K562 (cell line): ENCODE data around the gene TEX261. TPM values are rescaled to one million over a fixed set of nuclear protein-coding genes. Genes with fewer than 3 reads are reported as not detected.

Source experiments
- HNRNPLL ChIP-seq: fragments of 200-400 bp; formaldehyde crosslinking; IDR thresholded peaks from 2 replicates; pipeline ENCODE4 v1.6.1; 2017; ENCODE audit warnings: low read length, low read depth, mild to moderate bottlenecking; ENCODE audit not compliant: poor library complexity, severe bottlenecking
- MAFG ChIP-seq: fragments of 450-650 bp; conservative IDR thresholded peaks from 2 replicates; pipeline ENCODE4 v1.6.1; 2016; ENCODE audit warnings: missing genetic modification characterization, missing compliant biosample characterization
- NFE2L1 ChIP-seq: fragments of 450-650 bp; IDR thresholded peaks from 2 replicates; pipeline ENCODE4 v1.6.1; 2016; ENCODE audit warnings: missing genetic modification characterization, low read depth, mild to moderate bottlenecking, missing compliant biosample characterization, moderate library complexity, borderline replicate concordance
- NRF1 ChIP-seq, 2 experiments: fragments of 450-650 bp; IDR thresholded peaks in 1 of 2; conservative IDR thresholded peaks in 1 of 2; 2 replicates each; pipeline ENCODE4 v1.6.1; 2014; ENCODE audit warnings: mild to moderate bottlenecking in 2 of 2
- PHF21A ChIP-seq: fragments of 450-650 bp; IDR thresholded peaks from 2 replicates; pipeline ENCODE4 v1.6.1; 2017; ENCODE audit warnings: low read depth, borderline replicate concordance
- PHTF2 ChIP-seq: fragments of 250-450 bp; sonication (Bioruptor Pico); IDR thresholded peaks from 2 replicates; pipeline ENCODE4 v1.5.0; 2021; ENCODE audit warnings: mild to moderate bottlenecking
- PPARD ChIP-seq: fragments of 250-450 bp; sonication (Bioruptor Pico); IDR thresholded peaks from 2 replicates; pipeline ENCODE4 v1.8.0; 2022; ENCODE audit warnings: inconsistent platforms, mild to moderate bottlenecking, moderate library complexity
- RFX1 ChIP-seq: fragments of 450-650 bp; IDR thresholded peaks from 2 replicates; pipeline ENCODE4 v1.6.1; 2016; ENCODE audit warnings: mild to moderate bottlenecking, moderate library complexity
- SMARCC2 ChIP-seq: fragments of 450-650 bp; IDR thresholded peaks from 2 replicates; pipeline ENCODE4 v1.6.1; 2017; ENCODE audit warnings: antibody characterized with exemption, moderate library complexity, mild to moderate bottlenecking, low read depth
- TCF7L2 ChIP-seq: fragments of 150-350 bp; IDR thresholded peaks from 2 replicates; pipeline ENCODE4 v1.6.1; 2016; ENCODE audit warnings: low read depth, mild to moderate bottlenecking, low read length, moderate library complexity
- ZNF644 ChIP-seq: fragments of 200-800 bp; sonication (Bioruptor generic); IDR thresholded peaks from 2 replicates; pipeline ENCODE4 v1.6.1; 2016; ENCODE audit warnings: low read depth, missing genetic modification characterization, missing compliant biosample characterization
- polyA plus RNA-seq, 8 experiments: library from polyadenylated mRNA; depleted of rRNA in 4 of 8; stranded (reverse) in 5 of 8; unstranded in 3 of 8; fragments of >200 nt; fragmentation: Nextera tagmentation in 2 of 8; fragmentation: Illumina TruSeq in 1 of 8; extraction: Ambion mirVana in 2 of 8; extraction: Trizol in 1 of 8; gene quantifications; 2 replicates each; pipeline versions ENCODE4 v1.2.1 to v1.2.3, GENCODE V29; 2011 to 2014; ENCODE audit warnings: inconsistent platforms in 1 of 8, missing spikeins in 1 of 8
- total RNA-seq, 7 experiments: library from RNA; depleted of rRNA in 6 of 7; stranded (reverse); fragments of >200 nt in 6 of 7; fragmentation: Illumina TruSeq in 2 of 7; extraction: Trizol in 2 of 7; gene quantifications; 2 replicates each; pipeline versions ENCODE4 v1.2.1 to v1.2.3, GENCODE V29; 2011 to 2021; ENCODE audit warnings: low replicate concordance in 1 of 7
- TF ChIP-seq, protein P1 (sequence below), 2 experiments: fragments of 450-650 bp; IDR thresholded peaks; 2 replicates each; pipeline ENCODE4 v1.6.1; 2016; ENCODE audit warnings: mild to moderate bottlenecking in 2 of 2, borderline replicate concordance in 1 of 2, low read depth in 1 of 2, moderate library complexity in 1 of 2
- TF ChIP-seq, protein P2 (sequence below): fragments of 450-650 bp; formaldehyde crosslinking; IDR thresholded peaks from 2 replicates; pipeline ENCODE4 v1.4.0; 2020; ENCODE audit warnings: mild to moderate bottlenecking, moderate library complexity
- TF ChIP-seq, protein P3 (sequence below): fragments of 250-450 bp; sonication (Bioruptor Pico); IDR thresholded peaks from 2 replicates; pipeline ENCODE4 v1.6.1; 2021; ENCODE audit warnings: mild to moderate bottlenecking
- TF ChIP-seq, protein P4 (sequence below): sonication (generic); formaldehyde crosslinking; IDR thresholded peaks from 2 replicates; pipeline ENCODE4 v1.8.1; 2023; ENCODE audit warnings: mild to moderate bottlenecking, missing genetic modification reagents

Gene TEX261
- total and polyA plus RNA-seq, 9 of the 15 experiments (the other 6 are each of a cell fraction or from before 2014, with no cell fraction given) = 11.9 to 110 (median 51.9) TPM

DNA sequence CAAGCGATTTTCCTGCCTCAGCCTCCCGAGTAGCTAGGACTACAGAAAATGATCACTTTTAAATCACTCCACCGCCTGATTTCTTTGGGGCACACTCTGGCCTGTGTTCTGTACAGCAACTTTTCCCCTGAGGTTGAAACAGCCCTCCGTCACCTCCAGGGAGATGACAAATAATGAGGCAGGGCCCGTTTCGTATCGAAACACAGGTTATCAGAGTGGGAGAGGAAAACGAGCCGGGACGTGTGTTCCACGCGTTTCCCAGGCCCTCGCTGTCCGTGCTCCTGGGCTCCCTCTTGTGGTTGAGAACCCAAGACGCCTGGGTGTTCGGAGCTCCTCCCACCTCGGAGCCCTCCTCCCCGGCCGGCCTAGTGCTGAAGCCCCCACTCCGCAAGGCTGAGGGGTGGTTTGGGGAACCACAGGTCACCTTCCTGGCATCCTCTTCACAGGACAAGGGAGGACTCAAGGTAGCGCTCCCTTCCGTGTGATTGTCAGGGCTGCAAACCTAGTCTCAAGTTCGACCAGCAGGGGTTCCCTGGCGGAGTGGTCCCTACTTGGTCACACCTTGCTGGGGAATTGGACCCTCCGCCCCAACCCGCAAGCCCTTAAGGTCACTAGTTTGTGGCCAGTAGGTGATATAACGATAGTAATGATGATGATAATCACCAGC is 46.2 kb downstream of the TEX261 start (continued):
- TF ChIP-seq, protein P1, sequence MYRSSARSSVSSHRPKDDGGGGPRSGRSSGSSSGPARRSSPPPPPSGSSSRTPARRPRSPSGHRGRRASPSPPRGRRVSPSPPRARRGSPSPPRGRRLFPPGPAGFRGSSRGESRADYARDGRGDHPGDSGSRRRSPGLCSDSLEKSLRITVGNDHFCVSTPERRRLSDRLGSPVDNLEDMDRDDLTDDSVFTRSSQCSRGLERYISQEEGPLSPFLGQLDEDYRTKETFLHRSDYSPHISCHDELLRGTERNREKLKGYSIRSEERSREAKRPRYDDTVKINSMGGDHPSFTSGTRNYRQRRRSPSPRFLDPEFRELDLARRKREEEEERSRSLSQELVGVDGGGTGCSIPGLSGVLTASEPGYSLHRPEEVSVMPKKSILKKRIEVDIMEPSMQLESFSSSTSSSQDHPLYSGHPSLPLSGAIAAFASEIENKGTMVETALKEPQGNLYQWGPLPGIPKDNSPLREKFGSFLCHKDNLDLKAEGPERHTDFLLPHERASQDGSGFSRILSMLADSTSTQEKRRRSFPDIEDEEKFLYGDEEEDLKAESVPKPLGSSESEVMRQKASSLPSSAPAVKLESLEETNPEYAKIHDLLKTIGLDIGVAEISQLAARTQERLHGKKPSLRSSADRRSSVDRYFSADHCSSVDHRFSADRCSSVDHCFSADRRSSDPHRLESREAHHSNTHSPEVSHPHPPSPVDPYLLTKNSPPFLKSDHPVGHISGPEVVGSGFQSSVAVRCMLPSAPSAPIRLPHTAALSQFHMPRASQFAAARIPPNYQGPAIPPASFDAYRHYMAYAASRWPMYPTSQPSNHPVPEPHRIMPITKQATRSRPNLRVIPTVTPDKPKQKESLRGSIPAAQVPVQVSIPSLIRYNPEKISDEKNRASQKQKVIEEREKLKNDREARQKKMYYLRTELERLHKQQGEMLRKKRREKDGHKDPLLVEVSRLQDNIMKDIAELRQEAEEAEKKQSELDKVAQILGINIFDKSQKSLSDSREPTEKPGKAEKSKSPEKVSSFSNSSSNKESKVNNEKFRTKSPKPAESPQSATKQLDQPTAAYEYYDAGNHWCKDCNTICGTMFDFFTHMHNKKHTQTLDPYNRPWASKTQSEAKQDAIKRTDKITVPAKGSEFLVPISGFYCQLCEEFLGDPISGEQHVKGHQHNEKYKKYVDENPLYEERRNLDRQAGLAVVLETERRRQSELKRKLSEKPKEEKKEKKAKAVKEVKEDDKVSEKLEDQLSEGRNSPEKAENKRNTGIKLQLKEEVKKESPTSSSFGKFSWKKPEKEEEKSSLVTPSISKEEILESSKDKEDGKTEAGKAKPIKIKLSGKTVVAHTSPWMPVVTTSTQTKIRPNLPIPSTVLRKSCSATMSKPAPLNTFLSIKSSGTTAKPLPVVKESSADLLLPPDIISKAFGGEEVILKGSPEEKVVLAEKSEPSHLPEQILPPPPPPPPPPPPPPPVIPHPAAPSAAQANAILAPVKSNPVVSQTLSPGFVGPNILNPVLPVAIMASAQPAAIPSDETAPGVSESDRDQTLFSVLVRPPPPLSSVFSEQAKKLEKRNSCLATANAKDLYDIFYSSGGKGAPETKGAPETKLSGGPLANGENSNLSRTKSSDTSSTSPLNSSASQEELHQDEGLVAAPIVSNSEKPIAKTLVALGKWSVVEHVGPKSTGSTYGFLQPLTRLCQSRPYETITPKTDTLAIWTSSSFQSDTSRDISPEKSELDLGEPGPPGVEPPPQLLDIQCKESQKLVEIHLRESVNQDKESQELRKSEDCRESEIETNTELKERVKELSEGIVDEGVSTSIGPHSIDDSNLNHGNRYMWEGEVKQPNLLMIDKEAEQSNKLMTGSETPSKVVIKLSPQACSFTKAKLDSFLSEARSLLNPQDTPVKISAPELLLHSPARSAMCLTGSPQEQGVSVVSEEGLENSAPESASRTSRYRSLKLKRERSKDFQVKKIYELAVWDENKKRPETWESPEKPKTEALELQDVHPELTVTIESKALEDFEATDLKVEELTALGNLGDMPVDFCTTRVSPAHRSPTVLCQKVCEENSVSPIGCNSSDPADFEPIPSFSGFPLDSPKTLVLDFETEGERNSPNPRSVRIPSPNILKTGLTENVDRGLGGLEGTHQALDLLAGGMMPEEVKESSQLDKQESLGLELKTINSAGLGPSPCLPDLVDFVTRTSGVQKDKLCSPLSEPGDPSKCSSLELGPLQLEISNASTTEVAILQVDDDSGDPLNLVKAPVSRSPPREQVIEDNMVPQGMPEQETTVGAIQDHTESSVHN (IDR thresholded peaks at IDR 0.05; ENCODE audit: borderline replicate concordance in 1 of 2, low read depth in 1 of 2) = no peak
- TF ChIP-seq SMARCC2 = no peak
- TF ChIP-seq PHF21A = no peak
- TF ChIP-seq, protein P2, sequence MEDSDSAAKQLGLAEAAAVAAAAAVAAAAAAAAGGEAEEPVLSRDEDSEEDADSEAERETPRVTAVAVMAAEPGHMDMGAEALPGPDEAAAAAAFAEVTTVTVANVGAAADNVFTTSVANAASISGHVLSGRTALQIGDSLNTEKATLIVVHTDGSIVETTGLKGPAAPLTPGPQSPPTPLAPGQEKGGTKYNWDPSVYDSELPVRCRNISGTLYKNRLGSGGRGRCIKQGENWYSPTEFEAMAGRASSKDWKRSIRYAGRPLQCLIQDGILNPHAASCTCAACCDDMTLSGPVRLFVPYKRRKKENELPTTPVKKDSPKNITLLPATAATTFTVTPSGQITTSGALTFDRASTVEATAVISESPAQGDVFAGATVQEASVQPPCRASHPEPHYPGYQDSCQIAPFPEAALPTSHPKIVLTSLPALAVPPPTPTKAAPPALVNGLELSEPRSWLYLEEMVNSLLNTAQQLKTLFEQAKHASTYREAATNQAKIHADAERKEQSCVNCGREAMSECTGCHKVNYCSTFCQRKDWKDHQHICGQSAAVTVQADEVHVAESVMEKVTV (CRISPR knock-in tag) = 0 out of 2 replicates have a peak, but pooled peaks have one; percentile 10
- TF ChIP-seq, protein P3, sequence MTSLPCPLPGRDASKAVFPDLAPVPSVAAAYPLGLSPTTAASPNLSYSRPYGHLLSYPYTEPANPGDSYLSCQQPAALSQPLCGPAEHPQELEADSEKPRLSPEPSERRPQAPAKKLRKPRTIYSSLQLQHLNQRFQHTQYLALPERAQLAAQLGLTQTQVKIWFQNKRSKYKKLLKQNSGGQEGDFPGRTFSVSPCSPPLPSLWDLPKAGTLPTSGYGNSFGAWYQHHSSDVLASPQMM (CRISPR knock-in tag) = no peak
- no peak for TF ChIP-seq NRF1 (conservative IDR thresholded peaks at IDR 0.05 in 1 of 2, IDR thresholded peaks at IDR 0.05 in 1 of 2)
- TF ChIP-seq, protein P4, sequence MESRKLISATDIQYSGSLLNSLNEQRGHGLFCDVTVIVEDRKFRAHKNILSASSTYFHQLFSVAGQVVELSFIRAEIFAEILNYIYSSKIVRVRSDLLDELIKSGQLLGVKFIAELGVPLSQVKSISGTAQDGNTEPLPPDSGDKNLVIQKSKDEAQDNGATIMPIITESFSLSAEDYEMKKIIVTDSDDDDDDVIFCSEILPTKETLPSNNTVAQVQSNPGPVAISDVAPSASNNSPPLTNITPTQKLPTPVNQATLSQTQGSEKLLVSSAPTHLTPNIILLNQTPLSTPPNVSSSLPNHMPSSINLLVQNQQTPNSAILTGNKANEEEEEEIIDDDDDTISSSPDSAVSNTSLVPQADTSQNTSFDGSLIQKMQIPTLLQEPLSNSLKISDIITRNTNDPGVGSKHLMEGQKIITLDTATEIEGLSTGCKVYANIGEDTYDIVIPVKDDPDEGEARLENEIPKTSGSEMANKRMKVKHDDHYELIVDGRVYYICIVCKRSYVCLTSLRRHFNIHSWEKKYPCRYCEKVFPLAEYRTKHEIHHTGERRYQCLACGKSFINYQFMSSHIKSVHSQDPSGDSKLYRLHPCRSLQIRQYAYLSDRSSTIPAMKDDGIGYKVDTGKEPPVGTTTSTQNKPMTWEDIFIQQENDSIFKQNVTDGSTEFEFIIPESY = peak; percentile 94
- TF ChIP-seq MAFG = no peak
- no peak for TF ChIP-seq RFX1
- TF ChIP-seq PHTF2 (CRISPR knock-in tag) = no peak
- TF ChIP-seq NFE2L1 (tag) = no peak
- no peak for TF ChIP-seq TCF7L2
- no peak for TF ChIP-seq HNRNPLL
- TF ChIP-seq ZNF644 (tag) = no peak
- no peak for TF ChIP-seq PPARD (CRISPR knock-in tag)
